HEK293 (cell line): ENCODE results near the gene ELOVL6.
A peak's percentile ranks its signal among the peaks of the same experiment; 100 is the strongest.

Experiments used
- CTCF ChIA-PET: fragments of 350-600 bp; formaldehyde crosslinking; extraction: SDS; loops from one replicate; lab custom pipeline; 2021; ENCODE audit warnings: antibody characterized with exemption; lab: Yijun Ruan, JAX
- POLR2A ChIA-PET: fragments of 300-600 bp; formaldehyde crosslinking; extraction: SDS; loops from one replicate; lab custom pipeline; 2020; ENCODE audit warnings: antibody characterized with exemption, inconsistent platforms; lab: Yijun Ruan, JAX
- H3K27ac ChIP-seq: fragments of 200-500 bp; sonication (Bioruptor generic); 2 replicates; pipeline ENCODE4 v1.5.1; 2014; ENCODE audit warnings: low read depth, low read length, control low read depth, inconsistent platforms; ENCODE audit errors: extremely low read depth
- H3K36me3 ChIP-seq, 2 experiments: fragments of 200-500 bp in 1 of 2; sonication (Bioruptor generic) in 1 of 2; 1 replicate in 1 of 2; 2 replicates in 1 of 2; pipeline ENCODE4 v1.5.1; 2014 to 2017; ENCODE audit warnings: inconsistent platforms in 2 of 2, low read length in 2 of 2; ENCODE audit not compliant: control insufficient read depth in 2 of 2, insufficient read depth in 1 of 2
- H3K4me1 ChIP-seq: fragments of 200-500 bp; sonication (Bioruptor generic); 2 replicates; pipeline ENCODE4 v1.5.1; 2014; ENCODE audit warnings: mild to moderate bottlenecking, low read length, inconsistent platforms; ENCODE audit not compliant: control insufficient read depth, insufficient read depth
- H3K4me3 ChIP-seq: 2 replicates; pipeline ENCODE4 v1.5.1; 2011; ENCODE audit warnings: low read depth, mild to moderate bottlenecking, control low read depth, low read length, moderate library complexity
- H3K9me3 ChIP-seq: fragments of 200-500 bp; sonication (Bioruptor generic); 2 replicates; pipeline ENCODE4 v1.5.1; 2014; ENCODE audit warnings: low read depth, low read length, inconsistent platforms; ENCODE audit not compliant: control insufficient read depth, insufficient read depth
- BCL11B ChIP-seq: fragments of 450-650 bp; formaldehyde crosslinking; IDR thresholded peaks from 2 replicates; pipeline ENCODE4 v1.5.1; 2016; ENCODE audit warnings: low read depth, missing biosample characterization, missing genetic modification characterization
- GLIS1 ChIP-seq: fragments of 450-650 bp; formaldehyde crosslinking; IDR thresholded peaks from 2 replicates; pipeline ENCODE4 v1.5.1; 2016; ENCODE audit warnings: missing biosample characterization, missing genetic modification characterization
- MZF1 ChIP-seq: fragments of 450-650 bp; formaldehyde crosslinking; IDR thresholded peaks from 2 replicates; pipeline ENCODE4 v1.5.1; 2017; ENCODE audit warnings: missing biosample characterization, missing genetic modification characterization, borderline replicate concordance
- OSR2 ChIP-seq: fragments of 450-650 bp; formaldehyde crosslinking; IDR thresholded peaks from 2 replicates; pipeline ENCODE4 v1.5.1; 2016; ENCODE audit warnings: missing biosample characterization, missing genetic modification characterization
- SALL2 ChIP-seq: fragments of 450-650 bp; formaldehyde crosslinking; IDR thresholded peaks from 2 replicates; pipeline ENCODE4 v1.5.0; 2017; ENCODE audit warnings: missing biosample characterization, mild to moderate bottlenecking, missing genetic modification characterization, borderline replicate concordance
- SCRT1 ChIP-seq: fragments of 450-650 bp; formaldehyde crosslinking; IDR thresholded peaks from 2 replicates; pipeline ENCODE4 v1.5.1; 2016; ENCODE audit warnings: missing biosample characterization, missing genetic modification characterization, borderline replicate concordance
- YY2 ChIP-seq: fragments of 450-650 bp; formaldehyde crosslinking; IDR thresholded peaks from 2 replicates; pipeline ENCODE4 v1.5.1; 2016; ENCODE audit warnings: missing biosample characterization, missing genetic modification characterization
- ZNF114 ChIP-seq: fragments of 450-650 bp; formaldehyde crosslinking; IDR thresholded peaks from 2 replicates; pipeline ENCODE4 v1.5.0; 2017; ENCODE audit warnings: missing biosample characterization, missing genetic modification characterization
- ZNF138 ChIP-seq: fragments of 450-650 bp; formaldehyde crosslinking; IDR thresholded peaks from 2 replicates; pipeline ENCODE4 v1.5.1; 2016; ENCODE audit warnings: missing biosample characterization, missing genetic modification characterization, borderline replicate concordance
- ZNF155 ChIP-seq: fragments of 450-650 bp; formaldehyde crosslinking; IDR thresholded peaks from 2 replicates; pipeline ENCODE4 v1.5.1; 2016; ENCODE audit warnings: missing biosample characterization, missing genetic modification characterization
- ZNF2 ChIP-seq: fragments of 450-650 bp; formaldehyde crosslinking; IDR thresholded peaks from 2 replicates; pipeline ENCODE4 v1.5.1; 2016; ENCODE audit warnings: missing biosample characterization, missing genetic modification characterization
- ZNF221 ChIP-seq: fragments of 450-650 bp; formaldehyde crosslinking; IDR thresholded peaks from 2 replicates; pipeline ENCODE4 v1.5.1; 2017; ENCODE audit warnings: missing biosample characterization, missing genetic modification characterization, borderline replicate concordance
- ZNF404 ChIP-seq: fragments of 450-650 bp; formaldehyde crosslinking; IDR thresholded peaks from 2 replicates; pipeline ENCODE4 v1.5.1; 2017; ENCODE audit warnings: missing biosample characterization, missing genetic modification characterization
- ZNF416 ChIP-seq: fragments of 450-650 bp; formaldehyde crosslinking; IDR thresholded peaks from 2 replicates; pipeline ENCODE4 v1.5.1; 2016; ENCODE audit warnings: missing biosample characterization, missing genetic modification characterization
- ZNF514 ChIP-seq: fragments of 450-650 bp; formaldehyde crosslinking; IDR thresholded peaks from 2 replicates; pipeline ENCODE4 v1.5.1; 2016; ENCODE audit warnings: missing biosample characterization, missing genetic modification characterization
- ZNF530 ChIP-seq: fragments of 450-650 bp; formaldehyde crosslinking; IDR thresholded peaks from 2 replicates; pipeline ENCODE4 v1.5.1; 2016; ENCODE audit warnings: low read depth, missing biosample characterization, missing genetic modification characterization
- ZNF548 ChIP-seq: fragments of 450-650 bp; formaldehyde crosslinking; IDR thresholded peaks from 2 replicates; pipeline ENCODE4 v1.5.1; 2016; ENCODE audit warnings: missing biosample characterization, missing genetic modification characterization
- ZNF558 ChIP-seq: fragments of 450-650 bp; formaldehyde crosslinking; IDR thresholded peaks from 2 replicates; pipeline ENCODE4 v1.5.1; 2016; ENCODE audit warnings: missing biosample characterization, missing genetic modification characterization
- ZNF560 ChIP-seq: fragments of 450-650 bp; formaldehyde crosslinking; IDR thresholded peaks from 2 replicates; pipeline ENCODE4 v1.5.1; 2017; ENCODE audit warnings: missing biosample characterization, missing genetic modification characterization, borderline replicate concordance
- ZNF561 ChIP-seq: fragments of 450-650 bp; IDR thresholded peaks from 2 replicates; pipeline ENCODE4 v1.5.1; 2018; ENCODE audit warnings: missing biosample characterization, missing genetic modification characterization, borderline replicate concordance
- ZNF664 ChIP-seq: fragments of 450-650 bp; formaldehyde crosslinking; IDR thresholded peaks from 2 replicates; pipeline ENCODE4 v1.5.1; 2016; ENCODE audit warnings: missing biosample characterization, missing genetic modification characterization
- TF ChIP-seq, protein P1 (sequence below): sonication (generic); formaldehyde crosslinking; IDR thresholded peaks from 2 replicates; pipeline ENCODE4 v1.8.1; 2022; ENCODE audit warnings: mild to moderate bottlenecking, moderate library complexity, missing genetic modification reagents
- TF ChIP-seq, protein P2 (sequence below): fragments of 450-650 bp; formaldehyde crosslinking; IDR thresholded peaks from 2 replicates; pipeline ENCODE4 v1.5.1; 2016; ENCODE audit warnings: missing biosample characterization, missing genetic modification characterization

The ELOVL6 gene

DNA sequence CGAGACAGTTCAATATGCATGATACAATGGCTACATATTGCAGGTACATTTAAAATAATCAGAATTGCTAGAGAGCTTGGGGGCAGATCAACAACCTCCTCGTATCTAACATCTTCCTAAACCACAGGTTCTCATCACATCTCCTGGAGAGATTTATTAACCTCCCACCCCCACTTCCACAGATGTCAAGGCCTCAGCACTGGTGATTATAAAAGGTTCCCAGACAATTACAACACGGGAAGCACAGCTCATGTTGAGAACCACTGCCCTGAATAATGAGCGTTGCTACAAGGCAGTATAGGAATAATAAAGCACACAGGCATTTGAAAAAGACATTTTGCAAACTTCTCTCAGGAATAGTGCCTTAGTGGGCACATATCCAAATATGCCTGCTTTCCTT lies 42.8 kb downstream of the ELOVL6 start (continued):
- TF ChIP-seq ZNF221 (tag by site-specific recombination) (no peak), SALL2 (tag by site-specific recombination) (no peak), ZNF558 (tag by site-specific recombination) (no peak), GLIS1 (tag by site-specific recombination) (0 out of 2 replicates have a peak, but pooled peaks have one; percentile 9)
- TF ChIP-seq, all 188 proteins: peak for 5

DNA sequence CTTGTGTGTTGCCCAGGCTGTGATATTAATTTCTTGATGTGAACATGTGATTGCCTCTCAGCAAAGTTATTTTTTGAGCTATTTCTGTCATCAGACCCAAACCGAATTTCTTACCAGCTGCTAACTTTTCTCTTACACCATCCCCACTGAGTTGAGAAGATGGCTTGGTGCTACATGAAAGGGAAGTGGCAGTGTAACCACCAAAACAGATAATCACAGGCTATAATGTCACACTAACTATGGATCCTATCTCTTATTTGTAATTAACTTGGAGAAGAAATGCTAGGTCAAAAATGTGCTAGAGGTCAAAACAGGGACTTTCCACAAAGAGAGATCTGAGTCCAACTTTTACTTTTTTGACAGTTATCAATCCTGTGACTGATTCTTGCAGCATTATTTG lies 43.8 kb downstream of the ELOVL6 start:
- POLR2A ChIA-PET = no interaction called here

DNA sequence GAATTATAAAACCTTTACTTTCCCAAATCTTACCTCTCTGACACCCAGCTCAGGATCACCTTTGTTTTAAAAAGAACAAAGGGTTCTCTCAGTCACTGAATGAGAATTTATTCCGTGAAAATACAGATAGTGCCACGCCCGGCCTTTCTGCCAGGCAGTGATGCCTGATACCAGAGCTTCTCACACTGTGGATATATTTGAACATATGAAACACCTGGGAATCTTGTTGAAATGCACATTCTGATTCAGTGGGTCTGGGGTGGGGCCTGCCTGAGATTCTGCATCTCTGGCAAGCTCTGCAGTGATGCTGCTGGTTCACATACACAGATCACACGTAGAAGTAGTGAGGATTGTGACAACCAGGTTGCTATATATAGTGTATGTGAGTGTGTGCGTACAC lies 46.0 kb downstream of the ELOVL6 start:
- H3K4me3 ChIP-seq = no peak overlapping the region
- H3K36me3 ChIP-seq = no peaks in the 10 kb centered on the region
- CTCF ChIA-PET = no interaction called here
- no peak overlapping the region for H3K27ac ChIP-seq
- TF ChIP-seq, protein P1, sequence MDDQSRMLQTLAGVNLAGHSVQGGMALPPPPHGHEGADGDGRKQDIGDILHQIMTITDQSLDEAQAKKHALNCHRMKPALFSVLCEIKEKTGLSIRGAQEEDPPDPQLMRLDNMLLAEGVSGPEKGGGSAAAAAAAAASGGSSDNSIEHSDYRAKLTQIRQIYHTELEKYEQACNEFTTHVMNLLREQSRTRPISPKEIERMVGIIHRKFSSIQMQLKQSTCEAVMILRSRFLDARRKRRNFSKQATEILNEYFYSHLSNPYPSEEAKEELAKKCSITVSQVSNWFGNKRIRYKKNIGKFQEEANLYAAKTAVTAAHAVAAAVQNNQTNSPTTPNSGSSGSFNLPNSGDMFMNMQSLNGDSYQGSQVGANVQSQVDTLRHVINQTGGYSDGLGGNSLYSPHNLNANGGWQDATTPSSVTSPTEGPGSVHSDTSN (CRISPR knock-in tag) = no peak
- no peak for TF ChIP-seq ZNF561
- peaks cover 4% of the 10 kb centered on the region for H3K4me1 ChIP-seq
- no peaks in the 10 kb centered on the region for H3K9me3 ChIP-seq
- POLR2A ChIA-PET = no interaction called here

More for the DNA sequence above, 43.8 kb downstream of the ELOVL6 start:
- CTCF ChIA-PET = interaction anchor here (0.6 kb wide), 1 partner anchor 150 kb away, joined by 3 read pairs; no protein-coding TSS in a partner anchor
- Histone ChIP-seq H3K4me3 (no peak overlapping the region), H3K4me1 (peaks cover 9% of the 10 kb centered on the region), H3K36me3 (no peaks in the 10 kb centered on the region)
- no peak for TF ChIP-seq MZF1 (tag by site-specific recombination)
- TF ChIP-seq ZNF114 (tag by site-specific recombination) = no peak
- TF ChIP-seq BCL11B (tag by site-specific recombination) = no peak
- no peak for TF ChIP-seq ZNF530 (tag by site-specific recombination)
- TF ChIP-seq ZNF404 (tag by site-specific recombination) = no peak
- no peak for TF ChIP-seq ZNF2 (tag by site-specific recombination)
- TF ChIP-seq ZNF155 (tag by site-specific recombination) = no peak
- TF ChIP-seq ZNF138 = no peak
- no peak for TF ChIP-seq SCRT1
- TF ChIP-seq ZNF416 = no peak
- no peak for TF ChIP-seq ZNF548 (tag by site-specific recombination)
- TF ChIP-seq YY2 = no peak
- TF ChIP-seq ZNF514 (tag by site-specific recombination) = no peak
- no peak for TF ChIP-seq OSR2 (tag by site-specific recombination)
- TF ChIP-seq, protein P2, sequence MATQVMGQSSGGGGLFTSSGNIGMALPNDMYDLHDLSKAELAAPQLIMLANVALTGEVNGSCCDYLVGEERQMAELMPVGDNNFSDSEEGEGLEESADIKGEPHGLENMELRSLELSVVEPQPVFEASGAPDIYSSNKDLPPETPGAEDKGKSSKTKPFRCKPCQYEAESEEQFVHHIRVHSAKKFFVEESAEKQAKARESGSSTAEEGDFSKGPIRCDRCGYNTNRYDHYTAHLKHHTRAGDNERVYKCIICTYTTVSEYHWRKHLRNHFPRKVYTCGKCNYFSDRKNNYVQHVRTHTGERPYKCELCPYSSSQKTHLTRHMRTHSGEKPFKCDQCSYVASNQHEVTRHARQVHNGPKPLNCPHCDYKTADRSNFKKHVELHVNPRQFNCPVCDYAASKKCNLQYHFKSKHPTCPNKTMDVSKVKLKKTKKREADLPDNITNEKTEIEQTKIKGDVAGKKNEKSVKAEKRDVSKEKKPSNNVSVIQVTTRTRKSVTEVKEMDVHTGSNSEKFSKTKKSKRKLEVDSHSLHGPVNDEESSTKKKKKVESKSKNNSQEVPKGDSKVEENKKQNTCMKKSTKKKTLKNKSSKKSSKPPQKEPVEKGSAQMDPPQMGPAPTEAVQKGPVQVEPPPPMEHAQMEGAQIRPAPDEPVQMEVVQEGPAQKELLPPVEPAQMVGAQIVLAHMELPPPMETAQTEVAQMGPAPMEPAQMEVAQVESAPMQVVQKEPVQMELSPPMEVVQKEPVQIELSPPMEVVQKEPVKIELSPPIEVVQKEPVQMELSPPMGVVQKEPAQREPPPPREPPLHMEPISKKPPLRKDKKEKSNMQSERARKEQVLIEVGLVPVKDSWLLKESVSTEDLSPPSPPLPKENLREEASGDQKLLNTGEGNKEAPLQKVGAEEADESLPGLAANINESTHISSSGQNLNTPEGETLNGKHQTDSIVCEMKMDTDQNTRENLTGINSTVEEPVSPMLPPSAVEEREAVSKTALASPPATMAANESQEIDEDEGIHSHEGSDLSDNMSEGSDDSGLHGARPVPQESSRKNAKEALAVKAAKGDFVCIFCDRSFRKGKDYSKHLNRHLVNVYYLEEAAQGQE (tag by site-specific recombination) = no peak
- TF ChIP-seq ZNF560 (tag by site-specific recombination) = no peak
- no peak for TF ChIP-seq ZNF664
- TF ChIP-seq, all 188 proteins: peak for 0
- no peaks in the 10 kb centered on the region for H3K9me3 ChIP-seq
- no peak overlapping the region for H3K27ac ChIP-seq
